ENCODE measurements around the gene TADA2B.
"Not testable (repeated sequence)": the region's sequence is repeated elsewhere in the genome, so short reads cannot be mapped to it uniquely, and the experiment has no call there.

TADA2B gene

GRCh38 chr4:7075962-7076695 lies 33.0 kb downstream of the TADA2B start:
- ChIA-PET CTCF (no interaction called here), POLR2A (ENCODE audit: low non-redundant PET) (no interaction called here)
- no peak for TF ChIP-seq CTCF (conservative IDR thresholded peaks at IDR 0.05; ENCODE audit: low read depth)
- no peak for DNase-seq (ENCODE audit: low spot score)
- H3K27ac ChIP-seq, result no peak overlapping the region

GRCh38 chr4:7076696-7077082 lies 33.5 kb downstream of the TADA2B start:
- POLR2A ChIA-PET (ENCODE audit: low non-redundant PET), result no interaction called here
- TF ChIP-seq CTCF (conservative IDR thresholded peaks at IDR 0.05; ENCODE audit: low read depth), result no peak
- DNase-seq (ENCODE audit: low spot score), result no peak
- CTCF ChIA-PET, result no interaction called here
- H3K27ac ChIP-seq, result no peak overlapping the region

- POLR2A ChIA-PET (ENCODE audit: low non-redundant PET), result no interaction called here
- no peak for DNase-seq (ENCODE audit: low spot score)
- TF ChIP-seq CTCF (conservative IDR thresholded peaks at IDR 0.05; ENCODE audit: low read depth), result no peak
- H3K27ac ChIP-seq, result no peak overlapping the region
- CTCF ChIA-PET, result no interaction called here
These were observed 34.2 kb downstream of the TADA2B start for GRCh38 chr4:7077371-7077770.

- no peak overlapping the region for H3K27ac ChIP-seq
- CTCF ChIA-PET, result no interaction called here
- DNase-seq (ENCODE audit: low spot score), result no peak
- TF ChIP-seq CTCF (conservative IDR thresholded peaks at IDR 0.05; ENCODE audit: low read depth), result no peak
- POLR2A ChIA-PET (ENCODE audit: low non-redundant PET), result no interaction called here
These were observed 34.9 kb downstream of the TADA2B start for GRCh38 chr4:7078025-7078424.

GRCh38 chr4:7079483-7079882 lies 36.3 kb downstream of the TADA2B start:
- POLR2A ChIA-PET (ENCODE audit: low non-redundant PET); DNase-seq (ENCODE audit: low spot score); H3K27ac ChIP-seq: not testable (repeated sequence)
- CTCF ChIA-PET, result interaction anchor here (0.6 kb wide), 1 partner anchor 487 kb away, joined by 3 read pairs; no protein-coding TSS in a partner anchor

- DNase-seq (ENCODE audit: low spot score); CTCF ChIA-PET; POLR2A ChIA-PET (ENCODE audit: low non-redundant PET); H3K27ac ChIP-seq: not testable (repeated sequence)
These were observed 36.7 kb downstream of the TADA2B start for GRCh38 chr4:7079909-7080308.

- ChIA-PET POLR2A (ENCODE audit: low non-redundant PET) (no interaction called here), CTCF (no interaction called here)
- no peak for TF ChIP-seq CTCF (conservative IDR thresholded peaks at IDR 0.05; ENCODE audit: low read depth)
- no peak for DNase-seq (ENCODE audit: low spot score)
- H3K27ac ChIP-seq, result no peak overlapping the region
These were observed 40.7 kb downstream of the TADA2B start for GRCh38 chr4:7083597-7084563.

GRCh38 chr4:7084564-7084961 lies 41.4 kb downstream of the TADA2B start:
- POLR2A ChIA-PET (ENCODE audit: low non-redundant PET); H3K27ac ChIP-seq; DNase-seq (ENCODE audit: low spot score); CTCF ChIA-PET: not testable (repeated sequence)

Measured in RWPE1 (cell line).